ENCODE data around the gene NT5DC1.

GRCh38 chr6:116234689-116235088 lies 134.0 kb downstream of the NT5DC1 start:
- TF ChIP-seq CTCF (IDR thresholded peaks at IDR 0.05; ENCODE audit: low read length) (no peak), EZH2 (optimal IDR thresholded peaks at IDR 0.05; ENCODE audit: low read depth, low read length) (no peak)
